IPS DF 19.7 (cell line): ENCODE data around the gene FBXO2.

ENCODE experiments used
- DNase-seq: peaks from one replicate; pipeline ENCODE4 v3.0.0-alpha.2; 2013; ENCODE audit warnings: low read depth, low spot score

Gene FBXO2

DNA sequence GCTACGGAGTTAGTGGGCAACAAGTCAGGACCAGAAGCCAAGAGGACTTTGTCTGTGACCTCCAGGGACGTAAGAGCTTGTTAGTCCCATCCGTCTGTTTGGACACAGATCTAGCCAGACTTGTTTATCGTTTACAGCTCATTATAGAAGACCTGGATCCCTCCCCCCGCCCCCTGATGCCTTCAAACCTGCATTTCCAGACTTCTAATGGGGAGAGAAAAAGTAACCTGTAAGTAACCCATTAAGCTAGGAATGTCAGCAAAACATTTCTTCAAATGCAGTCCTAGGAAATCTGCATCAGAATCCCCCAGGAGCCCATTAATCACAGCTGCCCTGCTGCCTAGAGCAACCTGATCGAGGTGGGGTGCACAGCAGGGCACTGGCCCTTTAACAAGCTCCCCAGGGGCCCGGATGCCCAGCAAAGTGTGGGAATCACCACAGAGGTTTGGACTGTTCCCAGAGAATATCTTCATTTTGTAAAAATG is 28.1 kb upstream of the FBXO2 start:
- DNase-seq: peak; percentile 94

GRCh38 chr1:11681071-11681771 is 27.0 kb upstream of the FBXO2 start, which contains the start of gene MAD2L2:
Gene MAD2L2 (minus strand): TSS chr1:11681148. CDS start chr1:11680601, 547 bp downstream.
- DNase-seq: no peak

- DNase-seq: no peak
These were observed 26.2 kb upstream of the FBXO2 start for GRCh38 chr1:11680270-11681070.

GRCh38 chr1:11678442-11678841 is 24.2 kb upstream of the FBXO2 start:
- no peak for DNase-seq

DNA sequence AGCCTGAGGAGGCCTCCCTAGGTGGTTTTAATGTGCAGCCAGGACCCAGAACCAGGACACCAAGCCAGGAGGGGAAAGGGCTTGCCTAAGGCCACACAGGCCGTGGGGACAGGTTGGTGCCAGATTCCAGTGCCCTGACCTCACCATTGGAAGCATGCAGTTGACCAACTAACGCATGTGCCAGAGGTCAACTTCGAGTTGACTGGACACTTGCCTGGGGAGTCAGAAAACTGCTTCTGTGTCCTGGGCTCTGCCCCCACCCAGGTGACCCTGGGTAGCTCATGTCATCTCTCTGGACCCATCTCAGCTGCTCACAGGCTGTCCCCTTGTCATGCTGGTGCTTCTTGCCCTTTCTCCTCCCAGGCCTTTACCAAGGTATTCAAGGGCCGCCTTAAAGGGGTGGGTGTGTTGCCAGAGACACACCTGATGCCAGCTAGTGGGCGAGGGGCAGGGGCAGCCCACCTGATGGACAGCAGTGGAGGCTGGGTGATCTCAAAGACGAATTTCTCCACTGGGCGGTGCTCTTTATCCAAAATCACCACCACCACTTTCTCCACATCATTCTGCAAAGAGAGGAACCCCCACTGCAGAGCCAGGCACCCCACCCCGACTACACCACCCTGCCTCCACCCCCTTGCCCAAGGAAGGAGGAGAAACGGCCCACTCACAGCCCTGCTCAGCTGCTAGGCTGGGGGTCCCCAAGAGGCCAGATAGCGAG is 22.3 kb upstream of the FBXO2 start:
- DNase-seq: no peak

- no peak for DNase-seq
These were observed 21.1 kb upstream of the FBXO2 start for GRCh38 chr1:11675325-11675724.

GRCh38 chr1:11674488-11674887 is 20.3 kb upstream of the FBXO2 start:
- DNase-seq: no peak

- no peak for DNase-seq
These were observed 19.0 kb upstream of the FBXO2 start for GRCh38 chr1:11673089-11673769.

- DNase-seq: no peak
These were observed 17.5 kb upstream of the FBXO2 start for GRCh38 chr1:11671544-11672286.

GRCh38 chr1:11671205-11671543 is 16.9 kb upstream of the FBXO2 start:
- DNase-seq: no peak

GRCh38 chr1:11670747-11671146 is 16.5 kb upstream of the FBXO2 start:
- no peak for DNase-seq

GRCh38 chr1:11668516-11668915 is 14.3 kb upstream of the FBXO2 start:
- DNase-seq: no peak

GRCh38 chr1:11664336-11665065 is 10.3 kb upstream of the FBXO2 start:
- no peak for DNase-seq

DNA sequence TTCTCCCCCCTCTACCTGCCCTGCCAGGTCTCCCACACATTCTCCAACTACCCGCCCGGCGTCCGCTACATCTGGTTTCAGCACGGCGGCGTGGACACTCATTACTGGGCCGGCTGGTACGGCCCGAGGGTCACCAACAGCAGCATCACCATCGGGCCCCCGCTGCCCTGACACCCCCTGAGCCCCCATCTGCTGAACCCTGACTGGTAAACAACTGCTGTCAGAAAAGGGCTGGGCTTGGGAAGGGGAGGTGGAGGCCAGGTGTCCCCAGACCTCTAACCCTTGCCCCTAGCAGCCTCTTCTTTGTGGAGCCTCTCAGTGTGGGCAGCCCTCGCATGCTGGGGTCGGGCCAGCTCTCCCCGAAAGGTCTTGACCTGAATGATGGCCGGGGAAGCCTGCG is 6.9 kb upstream of the FBXO2 start:
- no peak for DNase-seq

- no peak for DNase-seq
These were observed 5.5 kb upstream of the FBXO2 start for GRCh38 chr1:11659748-11660147.

DNA sequence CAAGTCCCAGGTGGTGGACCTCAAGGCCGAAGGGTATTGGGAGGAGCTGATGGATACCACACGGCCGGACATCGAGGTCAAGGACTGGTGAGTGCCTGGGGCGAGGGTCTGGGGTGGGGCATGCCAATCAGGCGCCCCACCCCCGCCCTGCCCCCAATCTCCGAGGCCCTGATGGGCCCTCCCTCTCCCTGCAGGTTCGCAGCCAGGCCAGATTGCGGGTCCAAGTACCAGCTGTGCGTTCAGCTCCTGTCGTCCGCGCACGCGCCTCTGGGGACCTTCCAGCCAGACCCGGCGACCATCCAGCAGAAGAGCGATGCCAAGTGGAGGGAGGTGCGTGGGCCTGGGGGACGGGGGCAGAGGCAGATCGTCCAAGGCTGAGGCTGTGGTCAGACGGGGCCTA is 4.3 kb upstream of the FBXO2 start:
- no peak for DNase-seq

GRCh38 chr1:11657654-11658053 is 3.4 kb upstream of the FBXO2 start:
- DNase-seq: no peak

- DNase-seq: no peak
These were observed 945 bp upstream of the FBXO2 start for GRCh38 chr1:11654939-11655808.

- no peak for DNase-seq
These were observed 430 bp downstream of the FBXO2 start for GRCh38 chr1:11653861-11654136.
